GM21723 (cell line): ENCODE results near the gene RPA3.

Experiments used
- ATAC-seq: cut with Tn5 transposase; IDR thresholded peaks from one replicate; pipeline ENCODE4 v1.9.1; 2021; ENCODE audit warnings: mild to moderate bottlenecking, moderate library complexity; ENCODE audit not compliant: unreplicated experiment

The RPA3 gene

GRCh38 chr7:7613210-7613609, 105.2 kb downstream of the RPA3 start:
- ATAC-seq: no peak

GRCh38 chr7:7612519-7612918, 105.9 kb downstream of the RPA3 start:
- ATAC-seq: no peak

GRCh38 chr7:7609330-7609729, 109.1 kb downstream of the RPA3 start:
- ATAC-seq: no peak

GRCh38 chr7:7607010-7607409, 111.4 kb downstream of the RPA3 start:
- no peak for ATAC-seq

- no peak for ATAC-seq
These were observed 122.2 kb downstream of the RPA3 start for GRCh38 chr7:7596176-7596575.

GRCh38 chr7:7595451-7595850, 123.0 kb downstream of the RPA3 start:
- no peak for ATAC-seq
